Eye (tissue), 1 donor: ENCODE results near the gene C9orf72.
"Not testable (repeated sequence)": the region's sequence is repeated elsewhere in the genome, so short reads cannot be mapped to it uniquely, and the experiment has no call there.

Source experiments
- DNase-seq: peaks from one replicate; pipeline ENCODE4 v3.0.0-alpha.2; 2015

Gene C9orf72

GRCh38 chr9:27510780-27511179 is 62.5 kb downstream of the C9orf72 start:
- no peak for DNase-seq

- DNase-seq: no peak
These were observed 66.3 kb downstream of the C9orf72 start for GRCh38 chr9:27506981-27507380.

GRCh38 chr9:27505744-27506161 is 67.5 kb downstream of the C9orf72 start:
- no peak for DNase-seq

- no peak for DNase-seq
These were observed 69.0 kb downstream of the C9orf72 start for GRCh38 chr9:27504259-27504658.

- DNase-seq: no peak
These were observed 69.7 kb downstream of the C9orf72 start for GRCh38 chr9:27503623-27504022.

- not testable (repeated sequence) for DNase-seq
These were observed 72.4 kb downstream of the C9orf72 start for GRCh38 chr9:27500902-27501301.

- no peak for DNase-seq
These were observed 73.8 kb downstream of the C9orf72 start for GRCh38 chr9:27499451-27499850.

- peak; percentile 77 for DNase-seq
These were observed 75.3 kb downstream of the C9orf72 start for GRCh38 chr9:27497883-27498417.
